Esophagus (tissue), 2 donors: Measurements from ENCODE around the gene ATP5MG. TPM values are rescaled to one million over a fixed set of nuclear protein-coding genes. Genes with fewer than 3 reads are reported as not detected.
"Not testable (repeated sequence)": the region's sequence is repeated elsewhere in the genome, so short reads cannot be mapped to it uniquely, and the experiment has no call there.

ENCODE experiments used
- H3K27ac ChIP-seq, 2 donors: one replicate each; pipeline ENCODE4 v1.5.1; 2013; ENCODE audit warnings: low read depth in 2 of 2, mild to moderate bottlenecking in 2 of 2, inconsistent platforms in 1 of 2, low read length in 1 of 2, moderate library complexity in 1 of 2
- H3K27me3 ChIP-seq, 2 donors: one replicate each; pipeline ENCODE4 v1.6.1; 2013; ENCODE audit warnings: low read length in 2 of 2, control low read depth in 1 of 2, mild to moderate bottlenecking in 1 of 2; ENCODE audit not compliant: insufficient read depth in 2 of 2, control insufficient read depth in 1 of 2
- H3K36me3 ChIP-seq, 2 donors: one replicate each; pipeline ENCODE4 v1.6.1; 2013; ENCODE audit warnings: low read length in 1 of 2; ENCODE audit not compliant: control insufficient read depth in 2 of 2, insufficient read depth in 2 of 2
- H3K4me1 ChIP-seq, 2 donors: one replicate each; pipeline ENCODE4 v1.6.1; 2013; ENCODE audit warnings: low read length in 1 of 2; ENCODE audit not compliant: control insufficient read depth in 2 of 2, insufficient read depth in 2 of 2
- H3K4me3 ChIP-seq, 2 donors: one replicate each; pipeline ENCODE4 v1.5.1; 2013; ENCODE audit warnings: low read length in 2 of 2, mild to moderate bottlenecking in 2 of 2, low read depth in 1 of 2, moderate library complexity in 1 of 2
- H3K9me3 ChIP-seq, 2 donors: one replicate each; pipeline ENCODE4 v1.6.1; 2013; ENCODE audit warnings: mild to moderate bottlenecking in 2 of 2, low read depth in 1 of 2, low read length in 1 of 2, moderate library complexity in 1 of 2; ENCODE audit not compliant: control insufficient read depth in 2 of 2, insufficient read depth in 1 of 2
- WGBS, 2 donors: extraction: QIAGEN DNeasy Blood & Tissue Kit; methylation state at CpG; one replicate each; pipeline ENCODE4 v1.1.7; 2013; 5-methylcytosine and 5-hydroxymethylcytosine counted together
- polyA plus RNA-seq, 2 donors: library from polyadenylated mRNA; stranded (reverse); fragments of 200-250 nt; gene quantifications; one replicate each; pipeline ENCODE4 v1.2.3, GENCODE V29; 2013
- donor health status: healthy with polysubstance abuse.
- donor health status: Bipolar disorder and iron deficiency.

Gene ATP5MG
- polyA plus RNA-seq, 2 donors: 152 to 237 TPM

DNA sequence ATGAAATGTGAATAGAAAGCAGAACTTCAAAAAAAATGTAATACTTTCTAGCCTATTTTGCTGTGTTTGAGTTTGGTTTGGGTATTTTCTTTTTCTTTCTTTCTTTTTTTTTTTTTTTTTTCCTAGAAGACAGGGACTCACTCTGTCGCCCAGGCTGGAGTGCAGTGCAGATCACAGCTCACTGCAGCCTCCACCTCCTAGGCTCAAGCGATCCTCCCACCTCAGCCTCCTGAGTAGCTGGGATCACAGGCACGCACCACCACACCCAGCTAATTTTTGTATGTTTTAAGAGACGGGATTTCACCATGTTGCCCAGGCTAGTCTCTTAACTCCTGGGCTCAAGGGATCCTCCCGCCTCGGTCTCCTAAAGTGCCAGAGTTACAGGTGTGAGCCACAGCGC lies 1.2 kb downstream of the ATP5MG start:
- H3K27ac ChIP-seq, H3K27me3 ChIP-seq, H3K9me3 ChIP-seq, H3K4me1 ChIP-seq, H3K36me3 ChIP-seq: not testable (repeated sequence)
- peak overlapping the region in 1 of 2 donors; percentile 98 for H3K4me3 ChIP-seq
- WGBS, 2 donors: 71 to 72% methylated on average over 7 of the region's 7 CpGs

DNA sequence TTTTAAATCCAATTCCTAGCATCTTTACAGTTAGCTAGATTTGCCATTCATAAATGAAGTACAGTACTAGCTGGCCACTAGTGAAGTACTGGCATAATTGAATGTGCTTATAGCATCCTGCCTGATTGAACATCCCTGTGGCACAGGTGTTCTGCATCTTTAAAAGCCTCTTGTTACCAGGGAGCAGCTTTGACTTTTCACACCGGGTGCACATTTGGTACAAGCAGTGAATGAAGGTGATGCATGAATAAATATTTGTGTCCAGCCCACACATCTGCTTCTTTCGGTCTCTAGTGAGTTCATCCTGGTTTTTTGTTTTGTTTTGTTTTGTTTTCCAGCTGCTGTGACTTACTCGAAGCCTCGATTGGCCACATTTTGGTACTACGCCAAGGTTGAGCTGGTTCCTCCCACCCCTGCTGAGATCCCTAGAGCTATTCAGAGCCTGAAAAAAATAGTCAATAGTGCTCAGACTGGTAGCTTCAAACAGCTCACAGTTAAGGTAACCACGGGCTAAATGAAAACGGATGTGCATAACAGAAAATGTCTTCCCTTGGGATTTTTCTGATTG lies 5.3 kb downstream of the ATP5MG start:
- H3K4me3 ChIP-seq: no peak overlapping the region
- 62 to 64% methylated on average over 7 of the region's 7 CpGs for WGBS, 2 donors
- peaks cover 0 to 3% of the 10 kb centered on the region in 2 donors for H3K4me1 ChIP-seq
- H3K9me3 ChIP-seq: no peaks in the 10 kb centered on the region
- H3K27me3 ChIP-seq: no peaks in the 10 kb centered on the region
- H3K36me3 ChIP-seq: peaks cover 0 to 8% of the 10 kb centered on the region in 2 donors
- H3K27ac ChIP-seq: no peak overlapping the region

DNA sequence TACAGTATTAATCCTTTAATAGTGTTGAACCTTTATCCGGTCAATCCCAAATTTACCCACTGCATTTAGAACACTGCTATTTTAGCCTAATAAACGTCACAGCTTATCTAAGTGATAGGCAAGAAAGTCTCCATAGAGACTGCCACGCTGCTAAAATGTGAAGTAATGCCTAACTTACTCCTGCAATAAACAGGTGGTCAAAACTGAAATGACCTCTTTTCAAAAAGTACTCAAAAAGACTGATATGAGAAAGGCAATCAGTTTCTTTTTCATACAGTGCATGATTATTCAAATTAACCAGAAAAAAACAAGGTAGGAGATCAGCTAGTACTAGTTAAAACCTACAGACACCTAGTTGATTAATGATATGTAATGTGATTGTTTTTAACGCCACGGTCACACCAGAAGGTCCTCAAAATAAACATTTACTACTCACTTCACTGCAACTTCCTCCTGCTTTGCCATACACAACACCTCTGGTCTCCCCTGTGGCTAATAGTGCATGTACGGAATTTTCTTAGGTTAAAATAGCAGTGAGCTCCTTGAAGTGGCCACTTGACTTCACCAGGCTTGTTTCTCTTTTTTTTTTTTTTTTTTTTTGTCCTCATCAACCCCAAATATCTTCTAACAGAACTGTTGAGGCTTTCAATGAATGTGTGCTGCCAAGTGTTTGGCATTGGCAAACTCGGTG lies 8.8 kb downstream of the ATP5MG start:
- H3K27me3 ChIP-seq: no peaks in the 10 kb centered on the region
- no peak overlapping the region for H3K4me3 ChIP-seq
- no peak overlapping the region for H3K27ac ChIP-seq
- H3K9me3 ChIP-seq: no peaks in the 10 kb centered on the region
- WGBS, 2 donors: 77 to 83% methylated on average over 7 of the region's 7 CpGs
- H3K4me1 ChIP-seq: no peaks in the 10 kb centered on the region
- peaks cover 0 to 8% of the 10 kb centered on the region in 2 donors for H3K36me3 ChIP-seq

DNA sequence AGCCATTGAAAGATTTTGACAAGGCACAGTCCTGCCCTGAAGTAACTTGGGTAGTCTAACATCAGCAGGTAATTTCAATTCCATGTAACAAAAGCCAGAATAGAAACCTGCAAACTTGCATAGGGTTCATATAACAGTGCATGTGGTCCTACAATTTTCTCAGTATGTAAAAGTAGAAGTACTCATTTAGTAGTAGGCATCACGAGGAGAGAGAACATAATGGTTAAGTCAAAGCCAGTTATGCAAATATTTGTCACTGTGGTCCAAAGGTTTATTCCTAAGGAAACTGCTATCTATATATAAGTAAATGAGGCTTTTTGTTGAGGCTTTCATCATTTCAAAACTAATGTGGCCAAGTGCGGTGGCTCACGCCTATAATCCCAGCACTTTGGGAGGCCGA lies 10.1 kb downstream of the ATP5MG start:
- H3K4me3 ChIP-seq: no peak overlapping the region
- no peak overlapping the region for H3K27ac ChIP-seq
- WGBS, 2 donors: 74 to 92% methylated on average over 4 of the region's 4 CpGs
- H3K27me3 ChIP-seq: no peaks in the 10 kb centered on the region
- H3K36me3 ChIP-seq: peaks cover 0 to 7% of the 10 kb centered on the region in 2 donors
- no peaks in the 10 kb centered on the region for H3K4me1 ChIP-seq
- H3K9me3 ChIP-seq: no peaks in the 10 kb centered on the region

DNA sequence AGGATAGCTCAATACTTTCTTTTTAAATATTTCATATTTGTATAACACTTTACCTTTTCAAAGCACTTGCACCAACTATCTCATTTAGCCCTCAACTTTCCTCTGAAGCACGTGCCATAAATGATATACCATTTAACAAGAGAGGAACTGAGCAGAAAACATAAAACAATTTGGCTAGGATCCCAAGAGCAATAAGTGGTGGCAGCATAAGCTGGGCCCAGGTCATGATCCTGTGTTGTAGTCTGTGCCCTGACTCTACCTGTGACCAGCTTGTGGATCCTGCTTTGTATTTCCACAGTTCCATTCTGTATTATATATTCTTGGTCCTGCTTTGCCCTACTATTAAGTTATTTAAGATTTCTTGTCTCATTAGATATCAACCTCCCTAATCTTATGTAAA lies 11.5 kb downstream of the ATP5MG start:
- no peaks in the 10 kb centered on the region for H3K27me3 ChIP-seq
- WGBS, 2 donors: 67 to 75% methylated on average over 1 of the region's 1 CpG
- no peak overlapping the region for H3K27ac ChIP-seq
- no peaks in the 10 kb centered on the region for H3K4me1 ChIP-seq
- no peaks in the 10 kb centered on the region for H3K36me3 ChIP-seq
- no peak overlapping the region for H3K4me3 ChIP-seq
- no peaks in the 10 kb centered on the region for H3K9me3 ChIP-seq

DNA sequence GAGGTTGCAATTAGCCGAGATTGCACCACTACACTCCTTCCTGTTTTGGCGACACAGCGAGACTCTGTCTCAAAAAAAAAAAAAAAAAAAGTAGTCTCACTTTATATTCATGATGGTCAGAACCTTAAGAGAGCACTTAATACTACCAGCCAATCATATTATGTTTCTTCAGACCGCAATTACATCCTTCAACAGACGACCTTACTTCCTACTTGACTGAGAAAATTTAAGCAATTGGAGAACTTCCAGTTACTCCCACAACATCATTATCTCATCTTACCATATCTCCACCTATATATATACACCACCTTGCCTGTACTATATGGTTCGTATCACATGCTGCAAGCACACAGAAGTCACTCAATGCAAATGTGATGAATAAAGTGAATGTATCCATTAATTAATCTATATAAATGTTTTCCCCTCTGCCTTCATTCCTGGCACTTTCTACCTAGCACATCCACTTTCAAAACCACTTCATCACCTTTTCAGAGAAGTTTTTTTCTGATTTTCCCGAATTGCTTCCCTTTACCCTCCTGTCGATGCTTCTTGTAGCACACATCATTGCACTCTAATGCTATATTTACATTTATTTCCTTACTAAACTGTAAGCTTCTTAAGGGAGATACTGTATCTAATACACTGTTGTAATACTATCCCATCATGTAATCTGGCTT lies 13.8 kb downstream of the ATP5MG start:
- Histone ChIP-seq H3K27ac (no peak overlapping the region), H3K4me1 (no peaks in the 10 kb centered on the region), H3K9me3 (no peaks in the 10 kb centered on the region), H3K36me3 (no peaks in the 10 kb centered on the region), H3K27me3 (no peaks in the 10 kb centered on the region), H3K4me3 (no peak overlapping the region)
- WGBS, 2 donors: 77 to 79% methylated on average over 8 of the region's 8 CpGs

DNA sequence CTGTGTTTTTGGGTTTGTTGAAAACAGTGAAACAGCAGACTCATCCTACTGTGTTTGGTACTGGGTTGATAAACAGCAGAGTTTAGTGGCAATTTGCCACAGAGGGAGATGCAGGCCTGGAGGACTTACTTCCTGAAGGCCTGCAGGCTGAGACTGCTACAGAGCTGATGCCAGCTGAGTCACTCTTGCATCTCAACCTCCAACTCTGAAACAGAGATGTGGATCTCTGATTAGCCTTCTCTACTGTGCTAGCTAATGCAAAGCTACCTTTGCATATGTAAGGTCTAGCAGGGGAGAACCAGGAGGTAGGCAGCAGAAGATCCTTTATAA lies 14.3 kb downstream of the ATP5MG start:
- Histone ChIP-seq H3K27me3 (no peaks in the 10 kb centered on the region), H3K27ac (no peak overlapping the region), H3K9me3 (no peaks in the 10 kb centered on the region), H3K4me1 (no peaks in the 10 kb centered on the region), H3K36me3 (no peaks in the 10 kb centered on the region), H3K4me3 (no peak overlapping the region)

DNA sequence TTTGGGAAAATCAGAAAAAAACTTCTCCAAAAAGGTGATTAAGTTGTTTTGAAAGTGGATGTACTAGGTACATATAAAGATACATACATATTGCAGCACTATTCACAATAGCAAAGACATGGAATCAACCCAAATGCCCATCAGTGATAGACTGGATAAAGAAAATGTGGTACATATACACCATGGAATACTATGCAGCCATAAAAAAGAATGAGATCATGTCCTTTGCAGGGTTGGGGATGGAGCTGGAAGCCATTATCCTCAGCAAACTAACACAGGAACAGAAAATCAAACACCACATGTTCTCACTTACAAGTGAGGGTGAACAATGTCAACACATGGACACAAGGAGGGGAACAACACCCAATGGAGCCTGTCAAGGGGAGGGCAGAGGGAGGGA lies 15.5 kb downstream of the ATP5MG start:
- H3K27me3 ChIP-seq, H3K4me1 ChIP-seq, H3K4me3 ChIP-seq, H3K36me3 ChIP-seq, H3K9me3 ChIP-seq, H3K27ac ChIP-seq: not testable (repeated sequence)

DNA sequence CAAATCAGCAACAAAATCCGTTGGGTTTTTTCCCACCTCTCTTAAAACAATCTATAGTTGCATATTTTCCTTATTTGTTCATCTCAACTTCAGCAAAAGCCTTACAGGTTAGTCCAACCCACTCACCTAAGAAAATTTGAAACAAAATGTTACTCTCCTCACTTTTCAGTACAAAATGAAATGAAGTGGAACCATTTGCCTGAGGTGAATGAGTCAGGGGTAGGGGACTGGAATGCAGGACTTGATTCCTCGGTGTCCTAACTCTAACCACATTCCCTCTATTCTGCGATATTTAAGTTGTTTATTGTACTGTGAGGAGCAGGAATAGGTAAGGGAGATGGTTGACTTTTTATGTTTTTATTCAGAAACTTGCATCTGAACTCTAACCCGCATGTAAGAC lies 16.4 kb downstream of the ATP5MG start:
- H3K9me3 ChIP-seq: no peaks in the 10 kb centered on the region
- H3K36me3 ChIP-seq: no peaks in the 10 kb centered on the region
- H3K4me1 ChIP-seq: no peaks in the 10 kb centered on the region
- 69 to 74% methylated on average over 4 of the region's 4 CpGs for WGBS, 2 donors
- H3K27ac ChIP-seq: no peak overlapping the region
- H3K27me3 ChIP-seq: no peaks in the 10 kb centered on the region
- no peak overlapping the region for H3K4me3 ChIP-seq

DNA sequence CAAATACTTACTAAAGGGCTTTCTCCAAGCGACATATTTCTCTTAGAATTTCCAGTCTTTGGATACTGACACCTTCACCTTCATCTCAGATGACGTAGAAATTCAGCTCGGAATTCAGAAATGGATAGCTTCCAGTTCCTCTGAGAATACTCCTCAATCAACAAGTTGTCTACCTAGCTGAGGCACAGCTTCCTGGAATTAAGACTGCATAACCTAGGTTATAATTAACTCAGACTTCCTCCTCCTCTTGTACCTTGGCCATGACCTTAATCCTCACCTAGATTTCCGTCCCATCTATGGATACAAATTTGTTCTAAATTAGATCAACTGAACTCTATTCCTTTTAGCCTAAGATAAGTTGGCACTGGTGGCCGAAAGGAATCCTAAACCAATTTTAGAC lies 17.4 kb downstream of the ATP5MG start:
- Histone ChIP-seq H3K4me3 (no peak overlapping the region), H3K27me3 (no peaks in the 10 kb centered on the region), H3K36me3 (no peaks in the 10 kb centered on the region), H3K4me1 (no peaks in the 10 kb centered on the region), H3K27ac (no peak overlapping the region), H3K9me3 (no peaks in the 10 kb centered on the region)
- WGBS, 2 donors: 72 to 83% methylated on average over 5 of the region's 5 CpGs
